Neural cell (in vitro differentiated cells): ENCODE results near the gene SYTL3.

ENCODE experiments used
- CTCF ChIP-seq: fragments of 450-650 bp; IDR thresholded peaks from 2 replicates; pipeline ENCODE4 v1.5.1; 2014; ENCODE audit warnings: antibody characterized with exemption, mild to moderate bottlenecking, moderate library complexity; ENCODE audit not compliant: poor library complexity, severe bottlenecking
- EP300 ChIP-seq: fragments of 450-650 bp; conservative IDR thresholded peaks from 2 replicates; pipeline ENCODE4 v1.6.1; 2014; ENCODE audit warnings: antibody characterized with exemption, mild to moderate bottlenecking, moderate library complexity; ENCODE audit not compliant: poor library complexity, severe bottlenecking
- EZH2 ChIP-seq: fragments of 200-600, 300-800 bp; shearing (Covaris generic), sonication (generic); IDR thresholded peaks from 2 replicates; pipeline ENCODE4 v1.6.1; 2014; ENCODE audit warnings: antibody characterized with exemption, low read length, borderline replicate concordance, mild to moderate bottlenecking; ENCODE audit not compliant: insufficient read depth, poor library complexity, severe bottlenecking
- MXI1 ChIP-seq: fragments of 450-650 bp; conservative IDR thresholded peaks from 2 replicates; pipeline ENCODE4 v1.6.1; 2014; ENCODE audit warnings: antibody characterized with exemption, mild to moderate bottlenecking; ENCODE audit not compliant: poor library complexity, severe bottlenecking
- POLR2AphosphoS5 ChIP-seq: IDR thresholded peaks from 2 replicates; pipeline ENCODE4 v1.6.1; 2012
- RAD21 ChIP-seq: fragments of 450-650 bp; conservative IDR thresholded peaks from 2 replicates; pipeline ENCODE4 v1.6.1; 2014; ENCODE audit warnings: antibody characterized with exemption, mild to moderate bottlenecking, moderate library complexity
- TAF1 ChIP-seq: IDR thresholded peaks from 2 replicates; pipeline ENCODE4 v1.6.1; 2012; ENCODE audit warnings: low read depth

DNA sequence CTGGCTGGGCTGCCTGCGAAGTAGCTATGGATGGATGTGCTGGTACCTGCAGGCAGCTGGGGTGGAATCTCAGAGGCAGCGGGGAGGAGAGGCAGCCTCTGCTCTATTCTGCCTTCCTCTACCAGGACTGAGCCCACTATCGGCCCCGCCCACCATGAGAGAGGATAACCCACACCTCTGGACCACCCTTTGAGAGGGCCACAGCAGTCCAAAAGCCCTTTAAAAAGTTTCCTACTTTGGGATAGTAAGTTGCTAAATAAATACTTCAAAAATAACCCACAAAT lies 133.3 kb downstream of the SYTL3 start:
- TF ChIP-seq TAF1, result no peak
- no peak for TF ChIP-seq CTCF
- TF ChIP-seq EZH2, result no peak
- no peak for TF ChIP-seq POLR2AphosphoS5
- no peak for TF ChIP-seq RAD21
- no peak for TF ChIP-seq EP300
- no peak for TF ChIP-seq MXI1
